K562 (cell line): ENCODE results near the gene AUNIP. TPM values are rescaled to one million over a fixed set of nuclear protein-coding genes. Genes with fewer than 3 reads are reported as not detected.

Experiments used
- ATAC-seq: fragments of 200-7000 bp; cut with Tn5 transposase; 3 replicates; pipeline ENCODE4 v1.9.1; 2020; ENCODE audit warnings: moderate library complexity
- BruUV-seq: library from RNA; stranded (reverse); fragments of 400-500 nt; replicated peaks from 2 replicates; lab custom pipeline; 2021; lab: Mats Ljungman, UMichigan
- CTCF ChIA-PET: fragments of 300-600 bp; formaldehyde crosslinking; extraction: SDS; loops from one replicate; lab custom pipeline; 2021; ENCODE audit warnings: low intra/inter-chr PET ratio; lab: Yijun Ruan, JAX
- POLR2A ChIA-PET: fragments of 300-600, 350-650 bp; sonication (Branson Sonifier 250); formaldehyde crosslinking; extraction: SDS; loops from one replicate; lab custom pipeline; 2021; ENCODE audit warnings: antibody characterized with exemption, inconsistent platforms; lab: Yijun Ruan, JAX
- DNase-seq, 4 experiments: peaks; one replicate each; pipeline versions ENCODE4 v3.0.0 to v3.0.0-alpha.2; 2011 to 2018; ENCODE audit warnings: low spot score in 3 of 4, mixed read lengths in 3 of 4; ENCODE audit errors: extremely low read depth in 1 of 4
- FAIRE-seq: peaks from 2 replicates; lab custom pipeline; 2011; peaks lifted over from hg19 to GRCh38; lab: Jason Lieb, UNC
- H2AFZ ChIP-seq: 2 replicates; pipeline ENCODE4 v1.6.0; 2011; ENCODE audit warnings: low read depth, low read length, control low read depth, inconsistent platforms
- H3K27ac ChIP-seq: fragments of 200-600 bp; 3 replicates; pipeline ENCODE4 v1.8.0; 2011; ENCODE audit warnings: low read depth, mild to moderate bottlenecking, control low read depth, inconsistent platforms, low read length, moderate library complexity, mixed read lengths; ENCODE audit errors: extremely low read depth
- H3K27me3 ChIP-seq, 2 experiments: fragments of 300-600 bp in 1 of 2; 2 replicates in 1 of 2; 3 replicates in 1 of 2; pipeline versions ENCODE4 v1.6.0 to v1.8.0; 2011; ENCODE audit warnings: inconsistent platforms in 2 of 2, low read length in 2 of 2, mild to moderate bottlenecking in 1 of 2, mixed read lengths in 1 of 2, moderate library complexity in 1 of 2; ENCODE audit not compliant: control insufficient read depth in 2 of 2, insufficient read depth in 2 of 2
- H3K36me3 ChIP-seq: fragments of 300-600 bp; 3 replicates; pipeline ENCODE4 v1.8.0; 2011; ENCODE audit warnings: mild to moderate bottlenecking, low read length, inconsistent platforms; ENCODE audit not compliant: control insufficient read depth, insufficient read depth
- H3K4me1 ChIP-seq, 2 experiments: fragments of 200-600 bp in 1 of 2; replicated peaks in 1 of 2; 2 replicates in 1 of 2; 3 replicates in 1 of 2; pipeline versions ENCODE4 v1.5.1 to v1.8.0; 2011; ENCODE audit warnings: inconsistent platforms in 2 of 2, low read length in 2 of 2, mild to moderate bottlenecking in 1 of 2, mixed read lengths in 1 of 2, moderate library complexity in 1 of 2; ENCODE audit not compliant: control insufficient read depth in 2 of 2, insufficient read depth in 2 of 2
- H3K4me2 ChIP-seq: 2 replicates; pipeline ENCODE4 v1.6.1; 2011; ENCODE audit warnings: low read length, control low read depth, inconsistent platforms, mixed read lengths; ENCODE audit not compliant: insufficient read depth
- H3K4me3 ChIP-seq: fragments of 200-600 bp; sonication (generic), shearing (Covaris generic); 2 replicates; pipeline ENCODE4 v1.5.1; 2016; ENCODE audit warnings: control low read depth, inconsistent platforms
- H3K79me2 ChIP-seq: fragments of 200-600 bp; 3 replicates; pipeline ENCODE4 v1.8.0; 2011; ENCODE audit warnings: low read length, inconsistent platforms; ENCODE audit not compliant: control insufficient read depth, insufficient read depth
- H3K9ac ChIP-seq, 2 experiments: 2 replicates each; pipeline versions ENCODE4 v1.6.0 to v1.6.1; 2011; ENCODE audit warnings: low read depth in 2 of 2, low read length in 2 of 2, control low read depth in 1 of 2, inconsistent platforms in 1 of 2, mild to moderate bottlenecking in 1 of 2, mixed read lengths in 1 of 2; ENCODE audit not compliant: insufficient read depth in 1 of 2
- H3K9me1 ChIP-seq: one replicate; pipeline ENCODE4 v1.6.0; 2011; ENCODE audit warnings: inconsistent platforms, mild to moderate bottlenecking, low read length, moderate library complexity; ENCODE audit not compliant: control insufficient read depth, insufficient read depth
- H3K9me3 ChIP-seq: replicated peaks from 2 replicates; pipeline ENCODE4 v1.5.1; 2011; ENCODE audit warnings: low read depth, low read length, inconsistent platforms; ENCODE audit not compliant: control insufficient read depth, insufficient read depth
- H4K20me1 ChIP-seq: replicated peaks from 2 replicates; pipeline ENCODE4 v1.6.1; 2011; ENCODE audit warnings: low read length, inconsistent platforms, mixed read lengths; ENCODE audit not compliant: control insufficient read depth, insufficient read depth
- CBFB ChIP-seq: sonication (generic); formaldehyde crosslinking; IDR thresholded peaks from 2 replicates; pipeline ENCODE4 v1.4.0; 2020; ENCODE audit warnings: mild to moderate bottlenecking, missing genetic modification reagents
- CXXC5 ChIP-seq: fragments of 250-450 bp; sonication (Bioruptor Pico); IDR thresholded peaks from 2 replicates; pipeline ENCODE4 v1.8.0; 2022; ENCODE audit warnings: inconsistent platforms, mild to moderate bottlenecking, moderate library complexity
- IRF2 ChIP-seq: sonication (generic); formaldehyde crosslinking; IDR thresholded peaks from 2 replicates; pipeline ENCODE4 v1.8.1; 2022; ENCODE audit warnings: mild to moderate bottlenecking, missing genetic modification reagents
- NR2C2 ChIP-seq, 2 experiments: fragments of 200-800 bp in 1 of 2; sonication (Bioruptor generic) in 1 of 2; sonication (generic) in 1 of 2; formaldehyde crosslinking in 1 of 2; IDR thresholded peaks; 2 replicates each; pipeline versions ENCODE4 v1.6.1 to v1.8.0; 2016 to 2022; ENCODE audit warnings: mild to moderate bottlenecking in 1 of 2, missing compliant biosample characterization in 1 of 2, missing genetic modification characterization in 1 of 2, missing genetic modification reagents in 1 of 2
- ZFP36 ChIP-seq: fragments of 150-350 bp; IDR thresholded peaks from 2 replicates; pipeline ENCODE4 v1.6.1; 2018; ENCODE audit warnings: low read length, low read depth; ENCODE audit not compliant: partially characterized antibody
- ZNF655 ChIP-seq: fragments of 250-450 bp; sonication (Bioruptor Pico); IDR thresholded peaks from 2 replicates; pipeline ENCODE4 v1.5.0; 2021
- ZNF668 ChIP-seq: fragments of 250-450 bp; sonication (Bioruptor Pico); IDR thresholded peaks from 2 replicates; pipeline ENCODE4 v1.8.0; 2022; ENCODE audit warnings: mild to moderate bottlenecking, inconsistent platforms
- WGBS: fragments of 100-300 bp; shearing (Covaris generic); methylation state at CpG from one replicate; pipeline ENCODE4 v1.1.6; 2016; ENCODE audit warnings: low coverage, mixed read lengths; ENCODE audit not compliant: insufficient coverage; ENCODE audit errors: missing lambda C conversion rate; 5-methylcytosine and 5-hydroxymethylcytosine counted together
- in situ Hi-C: fragments of 300-500 bp; cut with MboI; formaldehyde crosslinking; loops from 4 replicates; pipeline ENCODE4 v1.15.0; 2018; ENCODE audit warnings: inconsistent platforms, mixed read lengths
- intact Hi-C: fragments of 100-400 bp; cut with micrococcal nuclease; formaldehyde crosslinking; loops from 2 replicates; pipeline ENCODE4 v1.14.2; 2022
- polyA plus RNA-seq, 8 experiments: library from polyadenylated mRNA; depleted of rRNA in 4 of 8; stranded (reverse) in 5 of 8; unstranded in 3 of 8; fragments of >200 nt; fragmentation: Nextera tagmentation in 2 of 8; fragmentation: Illumina TruSeq in 1 of 8; extraction: Ambion mirVana in 2 of 8; extraction: Trizol in 1 of 8; gene quantifications; 2 replicates each; pipeline versions ENCODE4 v1.2.1 to v1.2.3, GENCODE V29; 2011 to 2014; ENCODE audit warnings: inconsistent platforms in 1 of 8, missing spikeins in 1 of 8
- total RNA-seq, 7 experiments: library from RNA; depleted of rRNA in 6 of 7; stranded (reverse); fragments of >200 nt in 6 of 7; fragmentation: Illumina TruSeq in 2 of 7; extraction: Trizol in 2 of 7; gene quantifications; 2 replicates each; pipeline versions ENCODE4 v1.2.1 to v1.2.3, GENCODE V29; 2011 to 2021; ENCODE audit warnings: low replicate concordance in 1 of 7
- TF ChIP-seq, protein P1 (sequence below), 2 experiments: fragments of 450-650 bp in 1 of 2; sonication (generic) in 1 of 2; formaldehyde crosslinking; conservative IDR thresholded peaks; 2 replicates each; pipeline versions ENCODE4 v1.4.0 to v1.8.1; 2020 to 2022; ENCODE audit warnings: mild to moderate bottlenecking in 1 of 2, missing genetic modification reagents in 1 of 2
- TF ChIP-seq, protein P2 (sequence below): fragments of 450-650 bp; conservative IDR thresholded peaks from 2 replicates; pipeline ENCODE4 v1.6.1; 2016; ENCODE audit warnings: missing genetic modification characterization, low read depth, mild to moderate bottlenecking, missing compliant biosample characterization, moderate library complexity

Gene AUNIP
- total and polyA plus RNA-seq, 9 of the 15 experiments (the other 6 are each of a cell fraction or from before 2014, with no cell fraction given), result 12.1 to 53.8 (median 47.1) TPM

- Histone ChIP-seq H3K9me3 (no peaks in the 10 kb centered on the region), H3K9me1 (peaks cover 3% of the 10 kb centered on the region), H3K9ac (no peak overlapping the region), H3K4me2 (no peak overlapping the region), H3K27me3 (peaks cover 15 to 31% of the 10 kb centered on the region in 2 experiments), H3K36me3 (no peaks in the 10 kb centered on the region), H3K4me3 (no peak overlapping the region), H3K79me2 (no peaks in the 10 kb centered on the region), H3K27ac (no peak overlapping the region), H3K4me1 (peaks cover 28 to 39% of the 10 kb centered on the region in 2 experiments), H4K20me1 (0 out of 2 replicates have a peak, but pooled peaks cover 5% of the 10 kb centered on the region), H2AFZ (no peak overlapping the region)
- BruUV-seq, result no TSS peak
- intact Hi-C loops, result no loop called here
- ChIA-PET CTCF (no interaction called here), POLR2A (interaction anchor here (0.6 to 1.6 kb wide), 3 partner anchors 10 to 24 kb away, joined by 3 to 5 read pairs (median 3); no protein-coding TSS in a partner anchor)
- WGBS, result 60% methylated on average over 10 of the region's 10 CpGs
- ATAC-seq (no peak), DNase-seq (no peak), FAIRE-seq (no peak)
- TF ChIP-seq CBFB, result no peak
- TF ChIP-seq CXXC5 (CRISPR knock-in tag), result no peak
- TF ChIP-seq, protein P1, sequence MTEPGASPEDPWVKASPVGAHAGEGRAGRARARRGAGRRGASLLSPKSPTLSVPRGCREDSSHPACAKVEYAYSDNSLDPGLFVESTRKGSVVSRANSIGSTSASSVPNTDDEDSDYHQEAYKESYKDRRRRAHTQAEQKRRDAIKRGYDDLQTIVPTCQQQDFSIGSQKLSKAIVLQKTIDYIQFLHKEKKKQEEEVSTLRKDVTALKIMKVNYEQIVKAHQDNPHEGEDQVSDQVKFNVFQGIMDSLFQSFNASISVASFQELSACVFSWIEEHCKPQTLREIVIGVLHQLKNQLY (CRISPR knock-in tag; conservative IDR thresholded peaks at IDR 0.05), result no peak
- TF ChIP-seq ZNF668, result no peak
- no peak for TF ChIP-seq NR2C2 (CRISPR knock-in tag; IDR thresholded peaks at IDR 0.05)
- peak; percentile 26; the same call in 1 of the 2 replicates for TF ChIP-seq NR2C2 (tag; IDR thresholded peaks at IDR 0.05)
- TF ChIP-seq IRF2, result no peak
- TF ChIP-seq, protein P2, sequence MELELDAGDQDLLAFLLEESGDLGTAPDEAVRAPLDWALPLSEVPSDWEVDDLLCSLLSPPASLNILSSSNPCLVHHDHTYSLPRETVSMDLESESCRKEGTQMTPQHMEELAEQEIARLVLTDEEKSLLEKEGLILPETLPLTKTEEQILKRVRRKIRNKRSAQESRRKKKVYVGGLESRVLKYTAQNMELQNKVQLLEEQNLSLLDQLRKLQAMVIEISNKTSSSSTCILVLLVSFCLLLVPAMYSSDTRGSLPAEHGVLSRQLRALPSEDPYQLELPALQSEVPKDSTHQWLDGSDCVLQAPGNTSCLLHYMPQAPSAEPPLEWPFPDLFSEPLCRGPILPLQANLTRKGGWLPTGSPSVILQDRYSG (tag), result no peak
- TF ChIP-seq ZFP36, result peak; percentile 43
- TF ChIP-seq ZNF655 (CRISPR knock-in tag), result no peak
- in situ Hi-C loops, result no loop called here
Measured at GRCh38 chr1:25785333-25786067, 73.8 kb downstream of the AUNIP start.
